Transverse colon (tissue), 3 donors: ENCODE results near the gene GCLM.

Source experiments
- POLR2A ChIP-seq: fragments of 450-650 bp; IDR thresholded peaks from one replicate; pipeline ENCODE4 v1.6.1; 2016; ENCODE audit warnings: antibody characterized with exemption, mild to moderate bottlenecking, moderate library complexity
- TF ChIP-seq, protein P1 (sequence below), 5 experiments: fragments of 200-600 bp in 3 of 5; fragments of 450-650 bp in 2 of 5; sonication (generic) in 3 of 5; IDR thresholded peaks; 1 replicate in 2 of 5; 2 replicates in 3 of 5; pipeline ENCODE4 v1.5.1; 2016 to 2017; ENCODE audit warnings: antibody characterized with exemption in 5 of 5, inconsistent platforms in 3 of 5, mild to moderate bottlenecking in 2 of 5, moderate library complexity in 1 of 5

- TF ChIP-seq, protein P1, sequence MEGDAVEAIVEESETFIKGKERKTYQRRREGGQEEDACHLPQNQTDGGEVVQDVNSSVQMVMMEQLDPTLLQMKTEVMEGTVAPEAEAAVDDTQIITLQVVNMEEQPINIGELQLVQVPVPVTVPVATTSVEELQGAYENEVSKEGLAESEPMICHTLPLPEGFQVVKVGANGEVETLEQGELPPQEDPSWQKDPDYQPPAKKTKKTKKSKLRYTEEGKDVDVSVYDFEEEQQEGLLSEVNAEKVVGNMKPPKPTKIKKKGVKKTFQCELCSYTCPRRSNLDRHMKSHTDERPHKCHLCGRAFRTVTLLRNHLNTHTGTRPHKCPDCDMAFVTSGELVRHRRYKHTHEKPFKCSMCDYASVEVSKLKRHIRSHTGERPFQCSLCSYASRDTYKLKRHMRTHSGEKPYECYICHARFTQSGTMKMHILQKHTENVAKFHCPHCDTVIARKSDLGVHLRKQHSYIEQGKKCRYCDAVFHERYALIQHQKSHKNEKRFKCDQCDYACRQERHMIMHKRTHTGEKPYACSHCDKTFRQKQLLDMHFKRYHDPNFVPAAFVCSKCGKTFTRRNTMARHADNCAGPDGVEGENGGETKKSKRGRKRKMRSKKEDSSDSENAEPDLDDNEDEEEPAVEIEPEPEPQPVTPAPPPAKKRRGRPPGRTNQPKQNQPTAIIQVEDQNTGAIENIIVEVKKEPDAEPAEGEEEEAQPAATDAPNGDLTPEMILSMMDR (IDR thresholded peaks at IDR 0.05) = no peak
- no peak for TF ChIP-seq POLR2A
These were observed 8.1 kb upstream of the GCLM start for GRCh38 chr1:93917302-93917701.
